GDM1 (cell line): ENCODE data around the gene KRTAP5-1.
"Not testable (repeated sequence)": the region's sequence is repeated elsewhere in the genome, so short reads cannot be mapped to it uniquely, and the experiment has no call there.

Experiments used
- DNase-seq: peaks from one replicate; lab custom pipeline; 2025; lab: John Stamatoyannopoulos, UW

Gene KRTAP5-1

DNA sequence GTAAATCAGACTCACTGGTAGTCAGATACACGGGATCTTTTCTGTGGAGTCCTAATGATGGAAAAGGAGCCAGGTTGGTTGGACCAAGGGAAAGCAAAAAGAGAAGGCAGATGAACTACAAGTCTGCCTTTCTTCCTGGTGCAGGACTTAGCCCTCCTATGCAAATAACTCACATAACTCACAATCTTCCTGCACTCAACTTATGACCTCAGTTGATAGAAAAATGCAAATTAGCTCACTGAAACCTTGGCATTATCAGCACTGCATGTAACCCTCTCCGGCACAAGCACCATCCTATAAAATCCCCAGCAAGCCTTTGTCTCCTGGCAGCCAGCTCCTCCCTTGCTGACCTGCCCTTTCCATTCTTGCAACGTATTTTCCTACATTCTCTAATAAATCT is 16.6 kb upstream of the KRTAP5-1 start:
- not testable (repeated sequence) for DNase-seq

DNA sequence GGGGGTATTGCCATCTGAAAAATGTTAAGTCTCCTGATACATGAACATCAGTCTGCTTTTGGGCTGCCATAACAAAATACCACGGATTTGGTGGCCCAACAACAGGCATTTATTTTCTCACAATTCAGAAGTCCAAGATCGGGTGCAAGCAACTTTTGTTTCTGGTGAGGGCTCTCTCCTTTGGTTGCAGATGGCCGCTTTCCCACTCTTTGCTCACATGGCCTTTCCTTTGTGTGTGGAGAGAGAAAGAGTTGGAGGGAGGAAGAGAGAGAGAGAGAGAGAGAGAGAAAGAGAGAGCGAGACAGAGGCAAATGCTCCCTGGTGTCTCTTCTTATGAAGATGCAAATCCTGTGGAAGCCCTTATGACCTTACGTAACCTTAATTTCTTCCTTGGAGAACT is 15.5 kb upstream of the KRTAP5-1 start:
- DNase-seq, result no peak

DNA sequence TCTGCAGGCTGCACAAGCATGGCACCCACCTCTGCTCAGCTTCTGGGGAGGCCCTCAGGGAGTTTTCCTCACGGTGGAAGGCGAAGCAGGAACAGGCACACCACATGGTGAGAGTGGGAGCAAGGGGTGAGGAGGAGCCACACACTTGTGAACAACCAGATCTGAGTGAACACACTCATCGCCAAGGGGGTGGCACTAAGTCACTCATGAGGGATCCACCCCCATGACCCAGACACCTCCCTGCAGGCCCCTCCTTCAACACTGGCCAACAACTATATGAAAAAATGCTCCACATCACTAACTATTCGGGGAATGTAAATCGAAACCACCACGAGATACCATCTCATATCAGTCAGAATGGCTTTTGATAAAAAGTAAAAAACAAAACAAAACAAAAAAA is 13.7 kb upstream of the KRTAP5-1 start:
- no peak for DNase-seq

DNA sequence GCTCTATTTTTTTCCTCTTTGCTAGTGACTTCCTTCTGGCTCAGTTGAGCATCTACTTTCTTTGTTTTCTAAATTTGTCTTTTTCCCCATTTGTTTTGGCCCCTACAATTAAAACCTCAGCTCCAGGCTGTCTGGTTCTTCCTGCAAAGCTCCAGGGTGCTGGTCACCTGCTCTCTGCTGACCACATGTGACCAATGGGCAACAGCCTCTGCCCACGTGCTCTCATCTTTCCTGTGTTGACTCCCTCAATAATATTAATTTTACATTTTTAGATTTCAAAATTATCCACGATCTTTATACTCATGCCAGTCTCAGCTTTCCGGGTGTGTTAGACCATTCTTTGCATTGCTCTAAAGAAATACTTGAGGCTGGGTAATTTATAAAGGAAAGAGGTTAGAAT is 13.3 kb upstream of the KRTAP5-1 start:
- not testable (repeated sequence) for DNase-seq

DNA sequence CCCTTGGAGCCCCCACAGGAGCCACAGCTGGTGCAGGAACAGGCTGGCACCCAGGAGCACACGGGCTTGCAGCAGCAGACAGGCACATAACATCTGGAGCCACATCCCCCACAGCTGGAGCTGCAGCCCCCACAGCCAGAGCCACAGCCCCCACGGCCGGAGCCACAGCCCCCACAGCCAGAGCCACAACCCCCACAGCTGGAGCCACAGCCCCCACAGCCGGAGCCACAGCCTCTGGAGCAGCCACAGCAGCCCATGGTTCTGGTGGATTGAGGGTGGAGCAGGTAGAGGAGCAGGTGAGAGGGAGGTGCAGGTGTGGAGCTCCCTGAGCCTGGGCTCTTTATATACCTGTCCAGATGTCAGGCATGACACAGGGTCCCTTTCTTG is 12.9 kb upstream of the KRTAP5-1 start, which contains the start of gene KRTAP5-2:
Gene KRTAP5-2 (minus strand): TSS at position 301 of the 387 bp plus-strand sequence. CDS start 44 bp downstream, at position 257.
- no peak for DNase-seq

DNA sequence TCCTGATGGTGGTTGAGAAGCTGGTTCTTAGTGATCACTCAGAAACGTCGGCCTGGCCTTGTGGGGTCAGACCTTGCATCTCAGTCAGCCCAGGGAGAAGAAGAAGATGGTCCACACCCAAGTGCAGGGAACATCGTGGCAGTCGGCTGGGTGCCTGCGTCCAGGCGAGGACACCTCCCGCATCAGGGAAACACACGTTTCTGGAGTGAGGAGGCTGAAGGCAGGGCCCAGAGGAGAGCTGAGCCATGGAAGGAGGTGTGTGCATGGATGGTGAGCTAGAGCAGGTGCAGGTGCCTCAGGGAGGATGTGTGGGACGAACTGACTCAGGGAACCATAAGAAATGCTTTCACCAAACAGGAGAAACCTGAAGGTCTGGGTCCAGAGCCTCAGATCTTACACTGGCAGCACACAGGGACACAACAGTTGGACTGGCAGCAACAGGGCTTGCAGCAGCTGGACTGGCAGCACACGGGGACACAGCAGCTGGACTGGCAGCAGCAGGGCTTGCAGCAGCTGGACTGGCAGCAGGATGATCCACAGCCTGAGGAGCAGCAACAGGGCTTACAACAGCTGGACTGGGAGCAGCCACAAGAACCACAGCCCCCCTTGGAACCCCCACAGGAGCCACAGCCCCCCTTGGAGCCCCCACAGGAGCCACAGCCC is 12.4 kb upstream of the KRTAP5-1 start:
- no peak for DNase-seq

DNA sequence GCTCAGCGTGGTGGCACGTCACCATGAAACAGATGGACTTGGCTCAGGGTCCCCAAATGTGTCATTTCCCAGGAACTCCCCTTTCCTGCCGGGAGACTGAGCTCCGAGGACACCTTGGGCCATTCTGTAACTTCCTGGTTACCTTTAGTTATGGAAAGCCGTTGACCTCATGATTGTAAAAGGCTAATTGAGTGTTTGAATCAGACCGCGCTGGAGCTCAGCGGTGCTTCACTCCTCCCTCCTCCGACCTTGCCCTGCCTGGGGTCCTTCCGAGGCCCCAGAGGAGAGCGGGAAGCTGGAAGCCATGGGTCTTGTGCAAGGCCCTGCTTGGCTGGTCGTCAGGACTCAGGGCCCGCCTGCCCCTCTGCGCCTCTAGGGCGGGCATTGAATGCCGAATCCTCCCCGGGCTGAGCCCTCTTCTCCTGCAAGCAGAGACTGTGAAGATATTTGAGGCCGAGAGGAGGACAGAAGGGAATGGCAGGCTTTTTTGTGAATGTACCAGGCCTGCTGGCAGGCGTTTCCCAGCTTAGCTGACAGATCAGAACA is 11.6 kb upstream of the KRTAP5-1 start:
- not testable (repeated sequence) for DNase-seq

- DNase-seq, result not testable (repeated sequence)
These were observed 11.0 kb upstream of the KRTAP5-1 start for GRCh38 chr11:1595994-1596575.

GRCh38 chr11:1592628-1593027 is 7.5 kb upstream of the KRTAP5-1 start:
- no peak for DNase-seq

DNA sequence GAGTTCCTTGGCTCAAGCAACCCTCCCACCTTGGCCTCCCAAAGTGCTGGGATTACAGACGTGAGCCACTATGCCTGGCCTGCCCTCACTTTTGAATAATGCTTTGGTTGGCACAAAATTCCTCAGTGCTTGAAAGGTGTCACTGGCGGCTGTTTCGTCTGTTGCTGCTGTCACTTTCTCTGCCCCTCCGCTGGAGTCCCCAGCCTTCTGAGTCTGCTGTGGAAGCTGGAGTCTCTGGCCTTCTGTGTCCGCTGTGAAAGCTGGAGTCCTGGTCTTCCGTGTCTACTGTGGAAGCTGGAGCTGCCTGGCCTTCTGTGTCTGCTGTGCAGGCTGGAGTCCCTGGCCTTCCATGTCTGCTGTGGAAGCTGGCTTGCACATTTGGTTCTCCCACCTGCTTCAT is 4.9 kb upstream of the KRTAP5-1 start:
- DNase-seq, result no peak

DNA sequence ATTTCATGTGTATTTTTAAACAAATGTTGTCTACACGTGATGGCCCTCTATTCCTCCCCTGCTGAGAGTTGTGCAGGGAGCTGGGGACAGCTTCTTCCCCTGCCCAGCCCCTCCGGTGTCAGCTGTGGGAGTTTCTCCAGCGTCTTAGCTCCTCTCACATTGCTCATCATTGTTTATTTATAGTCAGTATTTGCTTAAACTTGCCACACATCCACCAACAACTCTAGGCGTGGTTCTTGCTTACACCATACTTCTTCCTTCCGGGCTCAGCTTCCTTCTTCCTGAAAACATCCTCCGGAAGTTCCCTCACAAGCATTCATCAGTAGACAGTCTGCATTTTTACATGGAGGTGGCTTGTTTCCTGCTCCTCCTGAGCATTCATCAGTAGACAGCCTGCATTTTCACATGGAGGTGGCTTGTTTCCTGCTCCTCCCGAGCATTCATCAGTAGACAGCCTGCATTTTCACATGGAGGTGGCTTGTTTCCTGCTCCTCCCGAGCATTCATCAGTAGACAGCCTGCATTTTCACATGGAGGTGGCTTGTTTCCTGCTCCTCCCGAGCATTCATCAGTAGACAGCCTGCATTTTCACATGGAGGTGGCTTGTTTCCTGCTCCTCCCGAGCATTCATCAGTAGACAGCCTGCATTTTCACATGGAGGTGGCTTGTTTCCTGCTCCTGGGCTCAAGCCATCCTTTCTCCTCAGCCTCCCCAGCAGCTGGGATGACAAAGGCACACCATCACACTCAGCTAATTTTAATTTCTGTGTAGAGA is 4.3 kb upstream of the KRTAP5-1 start:
- DNase-seq, result not testable (repeated sequence)

- no peak for DNase-seq
These were observed 1.6 kb upstream of the KRTAP5-1 start for GRCh38 chr11:1586699-1587098.

DNA sequence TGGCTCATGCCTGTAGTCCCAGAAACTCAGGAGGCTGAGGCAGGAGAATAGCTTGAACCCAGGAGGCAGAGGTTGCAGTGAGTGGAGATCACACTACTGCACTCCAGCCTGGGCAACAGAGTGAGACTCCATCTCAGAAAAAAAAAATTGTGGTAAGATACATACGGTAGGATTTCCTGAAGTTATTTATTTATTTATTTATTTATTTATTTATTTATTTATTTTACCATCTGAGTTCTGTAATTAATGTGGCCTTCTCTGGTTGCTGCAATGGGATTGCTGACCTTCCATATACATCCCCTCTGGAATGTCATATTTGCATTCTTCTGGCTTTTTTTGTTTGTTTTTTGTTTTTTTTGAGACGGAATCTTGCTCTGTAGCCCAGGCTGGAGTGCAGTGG is 2.2 kb downstream of the KRTAP5-1 start:
- DNase-seq, result not testable (repeated sequence)

DNA sequence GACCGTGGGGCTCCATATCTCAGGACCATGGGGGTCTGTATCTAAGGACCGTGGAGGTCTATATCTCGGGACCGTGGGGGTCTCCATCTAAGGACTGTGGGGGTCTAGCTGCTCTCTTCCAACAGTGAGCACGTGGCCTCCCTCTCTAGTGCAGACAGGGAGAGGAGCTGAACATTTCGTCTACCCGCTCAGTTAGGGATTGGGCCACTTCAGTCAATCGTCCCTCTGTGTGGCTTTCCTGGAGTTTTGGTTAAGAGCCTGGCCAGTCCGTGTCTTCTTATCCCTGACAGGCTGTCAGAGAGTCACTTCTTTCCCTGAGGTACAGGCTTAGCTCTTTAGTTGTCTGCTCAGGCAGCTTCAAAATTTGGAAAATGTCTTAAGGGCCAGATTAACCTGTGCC is 3.1 kb downstream of the KRTAP5-1 start:
- DNase-seq, result no peak

DNA sequence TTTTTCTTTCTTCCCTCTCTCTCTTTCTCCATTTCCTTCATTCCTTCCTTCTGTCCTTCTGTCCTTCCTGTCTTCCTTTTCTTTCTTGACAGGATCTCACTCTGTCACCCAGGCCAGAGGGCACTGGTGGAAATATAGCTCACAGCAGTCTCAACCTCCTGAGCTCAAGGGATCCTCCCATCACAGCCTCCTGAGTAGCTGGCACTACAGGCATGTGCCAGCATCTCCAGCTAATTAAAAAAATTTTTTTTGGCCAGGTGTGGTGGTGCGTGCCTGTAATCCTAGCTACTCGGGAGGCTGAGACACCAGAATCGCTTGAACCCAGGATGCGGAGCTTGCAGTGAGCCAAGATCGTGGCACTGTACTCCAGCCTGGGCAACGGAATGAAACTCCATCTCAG is 8.3 kb downstream of the KRTAP5-1 start:
- DNase-seq, result no peak

DNA sequence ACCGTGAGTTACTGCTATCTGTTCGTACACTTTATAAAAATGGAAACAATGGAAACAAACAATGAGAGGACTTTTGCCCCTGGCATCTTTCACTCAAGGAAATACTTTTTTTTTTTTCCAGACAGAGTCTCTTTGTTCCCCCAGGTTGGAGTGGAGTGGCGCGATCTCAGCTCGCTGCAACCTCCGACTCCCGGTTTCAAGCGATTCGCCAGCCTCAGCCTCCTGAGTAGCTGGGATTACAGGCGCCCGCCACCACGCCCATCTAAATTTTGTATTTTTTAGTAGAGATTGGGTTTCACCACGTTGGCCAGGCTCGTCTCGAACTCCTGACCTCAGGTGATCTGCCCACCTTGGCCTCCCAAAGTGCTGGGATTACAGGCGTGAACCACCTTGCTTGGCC is 9.3 kb downstream of the KRTAP5-1 start:
- not testable (repeated sequence) for DNase-seq

GRCh38 chr11:1574933-1575242 is 10.2 kb downstream of the KRTAP5-1 start:
- DNase-seq, result no peak

- no peak for DNase-seq
These were observed 10.7 kb downstream of the KRTAP5-1 start for GRCh38 chr11:1574238-1574932.

GRCh38 chr11:1573903-1574237 is 11.2 kb downstream of the KRTAP5-1 start:
- no peak for DNase-seq

DNA sequence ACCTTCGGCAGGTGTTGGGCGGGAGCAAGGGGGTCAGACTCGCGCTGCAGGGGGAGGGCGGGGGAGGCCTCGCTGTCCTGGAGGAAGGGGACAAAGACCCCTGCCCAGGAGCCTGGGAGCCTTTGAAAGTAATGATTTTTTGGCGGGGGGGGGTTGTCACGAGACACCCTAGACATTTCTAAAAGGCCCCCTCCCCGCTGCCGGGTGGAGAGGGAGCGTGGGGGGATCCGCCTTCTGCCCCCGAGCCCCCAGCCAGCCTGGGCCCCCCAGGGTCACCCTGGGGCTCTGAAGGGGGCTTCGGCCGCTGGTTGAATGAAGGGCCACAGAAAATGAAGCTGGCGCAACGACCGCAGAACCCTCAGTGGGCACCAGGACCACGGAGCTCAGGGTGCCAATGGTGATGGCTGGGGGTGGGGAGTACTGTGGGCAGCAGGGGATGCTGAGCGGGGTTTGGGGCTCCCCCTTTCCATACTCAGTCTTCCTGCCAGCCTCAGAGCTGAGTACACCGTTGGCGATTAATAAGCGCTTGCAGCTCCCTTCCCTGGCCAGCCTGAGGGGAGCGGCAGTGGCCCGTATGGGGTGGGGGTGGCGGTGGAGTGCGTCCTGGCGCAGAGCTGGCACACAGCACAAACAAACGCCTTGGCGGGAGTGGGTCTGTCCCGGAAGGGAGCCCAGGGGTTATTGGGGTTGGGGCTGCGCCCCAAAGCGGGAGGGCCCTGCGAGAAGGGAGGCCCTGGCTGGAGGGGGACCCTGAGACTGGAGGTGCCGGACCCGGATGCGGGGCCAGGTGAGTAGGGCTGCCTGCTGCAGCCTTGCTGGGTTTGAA is 11.8 kb downstream of the KRTAP5-1 start:
- DNase-seq, result no peak

GRCh38 chr11:1572197-1573076 is 12.6 kb downstream of the KRTAP5-1 start, which contains the start of gene DUSP8:
Gene DUSP8, minus strand, starts transcription at chr11:1572271. Its CDS starts 6,445 bp downstream, at chr11:1565826.
- DNase-seq, result peak; percentile 26
